NCI-H2196 (cell line): Measurements from ENCODE around the gene MOGAT1.
"Not testable (repeated sequence)": the region's sequence is repeated elsewhere in the genome, so short reads cannot be mapped to it uniquely, and the experiment has no call there.

ENCODE experiments used
- DNase-seq: peaks from one replicate; lab custom pipeline; 2025; ENCODE audit not compliant: unreplicated experiment; lab: John Stamatoyannopoulos, UW

MOGAT1 gene

DNA sequence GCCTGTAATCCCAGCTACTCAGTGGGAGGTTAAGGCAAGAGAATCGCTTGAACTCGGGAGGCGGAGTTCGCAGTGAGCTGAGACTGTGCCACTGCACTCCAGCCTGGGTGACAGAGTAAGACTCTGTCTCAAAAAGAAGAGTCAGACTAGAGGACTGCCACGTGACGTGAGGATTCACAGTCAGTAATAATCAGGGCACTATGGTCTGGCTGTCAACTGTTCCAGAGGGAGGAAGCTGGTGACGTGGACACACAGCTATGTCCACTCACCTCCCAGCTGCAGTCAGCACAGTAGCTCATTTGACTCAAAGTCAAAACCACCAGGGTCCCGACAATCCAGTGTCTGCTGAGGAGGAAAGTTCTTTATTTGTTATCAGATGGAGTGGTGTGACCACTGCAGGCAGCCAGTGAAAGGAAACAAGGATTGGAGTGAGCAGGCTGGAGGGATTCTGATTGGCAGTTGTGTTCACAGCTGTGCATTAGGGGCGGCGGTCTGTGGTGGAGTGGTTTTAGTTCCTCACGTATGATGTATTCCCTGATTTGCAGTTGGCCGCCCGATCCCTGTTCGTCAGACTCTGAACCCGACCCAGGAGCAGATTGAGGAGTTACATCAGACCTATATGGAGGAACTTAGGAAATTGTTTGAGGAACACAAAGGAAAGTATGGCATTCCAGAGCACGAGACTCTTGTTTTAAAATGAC lies 37.9 kb downstream of the MOGAT1 start:
- DNase-seq: no peak

DNA sequence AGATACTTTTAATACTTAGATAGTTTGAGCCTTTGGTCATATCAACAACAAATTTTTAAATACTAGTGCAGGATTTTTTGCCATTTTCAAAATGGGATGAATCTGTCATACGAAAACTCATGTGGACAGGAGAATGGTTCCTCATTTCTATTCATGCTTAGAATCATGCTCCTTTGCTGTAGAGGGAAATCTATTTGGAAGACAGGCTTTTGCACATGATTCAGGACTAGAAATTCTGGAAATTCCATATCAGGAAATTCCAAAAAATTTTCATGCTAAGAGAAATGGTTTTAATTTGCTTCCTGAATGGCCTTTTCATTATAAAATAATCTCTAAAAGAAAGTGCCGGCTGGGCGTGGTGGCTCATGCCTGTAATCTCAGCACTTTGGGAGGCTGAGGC lies 39.3 kb downstream of the MOGAT1 start:
- no peak for DNase-seq

DNA sequence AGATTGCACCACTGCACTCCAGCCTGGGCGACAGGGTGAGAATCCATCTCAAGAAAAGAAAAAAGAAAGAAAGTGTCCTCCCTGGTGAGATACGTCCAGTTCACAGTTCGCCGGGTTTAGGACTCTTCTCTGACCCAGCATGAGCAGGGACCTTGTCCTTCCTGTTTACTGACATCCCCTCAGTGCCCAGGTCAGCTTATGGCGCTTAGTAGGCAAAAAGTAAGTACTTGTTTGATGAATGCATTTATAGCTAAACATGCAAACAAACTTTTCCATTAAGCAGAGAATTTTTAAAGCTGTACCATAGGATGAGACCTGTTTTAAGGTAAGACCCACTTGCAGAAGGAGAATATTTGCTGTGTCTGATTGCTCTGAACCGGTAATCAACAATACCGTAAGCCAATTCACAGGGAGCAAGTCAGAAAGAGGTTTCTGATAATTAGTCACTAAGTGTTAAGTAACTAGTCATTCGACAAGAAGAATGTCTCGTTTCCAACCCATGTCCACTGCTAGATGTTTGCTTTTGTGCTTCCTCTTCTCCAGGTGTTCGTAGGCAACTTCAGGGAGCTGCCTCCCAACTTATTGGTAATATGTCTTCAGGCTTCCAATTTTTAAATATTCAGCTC lies 40.0 kb downstream of the MOGAT1 start:
- DNase-seq: no peak

DNA sequence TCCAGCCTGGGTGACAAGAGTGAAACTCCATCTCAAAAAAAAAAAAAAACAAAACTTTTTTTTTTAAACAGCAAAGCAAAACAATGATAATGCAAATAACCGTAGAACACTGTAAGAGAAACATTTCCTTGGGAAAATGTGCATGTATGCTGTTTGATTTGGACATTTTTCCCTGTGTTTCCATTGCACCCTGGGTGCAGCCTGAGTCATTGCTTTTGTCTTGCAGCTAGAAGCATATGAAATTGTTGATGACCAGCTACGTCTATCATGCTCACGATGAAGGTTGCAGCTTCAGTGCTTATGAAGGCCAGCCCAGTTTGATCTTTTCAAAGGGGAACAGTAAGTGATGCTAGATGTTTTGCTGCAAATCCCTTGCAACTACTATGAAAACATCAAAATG lies 41.5 kb downstream of the MOGAT1 start:
- DNase-seq: no peak

DNA sequence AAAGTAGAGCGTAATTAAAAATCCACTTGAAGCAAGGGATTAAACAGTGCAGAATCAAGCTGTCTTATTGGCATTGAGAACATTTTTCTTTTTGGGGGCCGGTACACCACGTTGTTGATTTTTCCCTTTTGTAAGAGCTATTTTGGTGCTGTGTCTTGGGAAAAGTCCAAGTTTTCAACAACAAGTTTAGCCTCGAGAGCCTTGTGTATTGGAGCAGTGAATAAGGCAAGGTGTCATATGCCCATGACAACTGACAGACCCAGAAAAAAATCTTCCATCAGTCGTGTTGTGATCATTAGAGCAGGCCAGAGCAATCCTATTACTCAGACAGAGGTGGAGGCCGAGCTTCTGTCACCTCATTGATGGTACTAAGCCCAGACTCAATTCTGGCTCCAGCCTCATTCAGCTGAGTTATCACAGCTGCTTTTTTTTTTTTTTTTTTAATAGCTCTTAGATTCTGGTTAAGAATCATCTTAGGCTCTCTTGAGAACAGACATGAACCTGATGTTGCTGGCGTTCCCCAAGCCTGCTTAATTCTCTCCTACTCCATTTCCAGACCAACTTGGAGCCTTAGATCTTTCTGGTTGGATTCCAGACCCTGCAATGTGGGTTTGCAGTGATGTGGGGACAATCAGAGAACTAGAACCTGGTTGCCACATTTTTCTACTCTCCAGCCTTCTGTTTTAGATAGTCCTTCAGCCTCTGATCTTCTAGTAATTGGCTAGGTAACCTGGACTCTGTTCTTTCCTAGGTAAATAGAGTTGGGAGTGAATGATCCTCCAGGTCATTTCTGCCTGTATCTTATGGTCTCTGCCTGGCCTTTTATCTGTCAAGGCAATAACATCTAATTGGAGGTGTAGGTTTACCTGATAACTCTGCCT lies 43.1 kb downstream of the MOGAT1 start:
- DNase-seq: no peak

DNA sequence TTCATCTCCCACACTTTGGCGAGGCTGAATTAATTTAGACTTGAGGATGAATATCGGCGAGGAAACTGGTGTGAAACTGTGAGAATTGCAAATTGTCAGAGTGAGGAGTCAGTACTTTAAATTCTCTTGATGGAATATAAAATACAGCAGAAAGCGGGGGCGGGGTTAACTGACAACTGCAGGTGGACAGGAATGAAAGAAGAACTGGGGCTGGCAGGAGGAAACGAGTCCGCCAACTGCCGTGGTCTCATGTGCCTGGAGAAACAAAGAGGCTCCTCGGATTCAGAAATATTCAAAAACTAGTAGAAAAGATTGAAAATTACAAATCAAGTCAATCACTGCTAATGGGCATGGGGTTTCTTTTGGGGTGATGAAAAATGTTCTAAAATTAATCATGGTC lies 44.3 kb downstream of the MOGAT1 start:
- no peak for DNase-seq

DNA sequence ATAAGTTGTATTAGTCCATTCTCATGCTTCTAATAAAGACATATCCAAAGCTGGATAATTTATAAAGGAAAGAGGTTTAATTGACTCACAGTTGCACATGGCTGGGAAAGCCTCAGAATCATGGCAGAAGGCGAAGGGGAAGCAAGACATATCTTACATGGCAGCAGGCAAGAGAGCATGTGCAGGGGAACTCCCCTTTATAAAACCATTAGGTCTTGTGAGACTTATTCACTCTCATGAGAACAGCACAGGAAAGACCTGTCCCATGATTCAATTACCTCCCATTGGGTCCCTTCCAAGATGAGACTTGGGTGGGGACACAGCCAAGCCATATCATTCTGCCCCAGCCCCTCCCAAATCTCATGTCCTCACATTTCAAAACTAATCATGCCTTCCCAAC lies 48.3 kb downstream of the MOGAT1 start:
- DNase-seq: not testable (repeated sequence)

DNA sequence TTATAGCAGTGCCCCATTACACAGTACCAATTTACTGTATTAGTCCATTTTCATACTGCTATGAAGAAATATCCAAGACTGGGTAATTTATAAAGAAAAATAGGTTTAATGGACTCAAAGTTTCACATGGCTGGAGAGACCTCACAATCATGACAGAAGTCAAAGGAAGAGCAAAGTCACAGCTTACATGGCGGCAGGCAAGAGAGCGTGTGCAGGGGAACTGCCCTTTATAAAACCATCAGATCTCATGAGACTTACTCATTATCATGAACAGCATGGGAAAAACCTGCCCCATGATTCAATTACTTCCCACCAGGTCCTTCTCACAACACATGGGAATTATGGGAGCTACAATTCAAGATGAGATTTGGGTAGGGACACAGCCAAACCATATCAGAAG lies 50.1 kb downstream of the MOGAT1 start:
- not testable (repeated sequence) for DNase-seq

DNA sequence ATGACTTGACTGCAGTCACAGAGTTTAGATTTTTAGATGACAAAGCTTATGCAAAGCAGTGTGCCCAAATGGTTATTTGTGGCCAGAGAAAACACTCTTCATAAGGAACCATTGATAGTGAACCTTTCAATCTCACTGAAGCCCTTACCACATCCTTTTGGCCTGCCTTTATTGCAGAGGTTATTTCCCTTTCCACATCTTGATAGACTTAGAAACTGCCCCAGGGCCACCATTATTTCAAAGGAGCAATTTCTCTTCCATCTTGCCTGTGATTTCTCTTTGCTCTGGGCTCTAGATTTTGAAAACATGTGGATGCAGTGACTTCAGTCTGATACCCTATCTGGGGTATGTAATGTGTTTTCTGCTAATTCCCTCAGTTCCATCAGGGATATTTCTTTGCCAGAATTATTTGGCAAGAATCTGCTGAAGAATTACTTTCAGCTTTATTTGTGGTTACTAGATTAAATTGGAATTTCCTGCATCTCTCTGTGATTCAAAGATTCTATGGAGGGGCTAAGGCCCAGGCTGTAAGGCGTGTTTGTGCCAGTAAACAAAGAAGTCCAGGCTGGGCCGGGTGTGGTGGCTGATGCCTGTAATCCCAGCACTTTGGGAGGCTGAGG lies 51.0 kb downstream of the MOGAT1 start:
- no peak for DNase-seq

DNA sequence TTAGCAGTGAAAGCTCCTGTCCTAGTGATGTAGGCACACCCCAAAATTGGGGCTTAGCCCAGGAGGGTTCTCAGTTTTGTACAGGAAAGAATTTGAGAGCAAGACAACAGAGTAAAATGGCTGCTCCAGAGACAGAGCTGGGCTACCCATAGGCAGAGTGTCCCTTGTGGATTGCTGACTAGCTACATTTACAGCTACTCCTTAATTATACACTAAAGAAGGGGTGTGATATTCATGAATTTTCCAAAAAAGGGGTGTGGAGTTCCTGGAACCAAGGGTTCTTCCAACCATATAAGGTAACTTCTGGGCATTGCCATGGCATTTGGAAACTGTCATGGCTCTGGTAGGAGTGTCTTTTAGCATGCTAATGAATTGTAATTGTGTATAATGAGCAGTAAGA lies 52.8 kb downstream of the MOGAT1 start:
- no peak for DNase-seq

DNA sequence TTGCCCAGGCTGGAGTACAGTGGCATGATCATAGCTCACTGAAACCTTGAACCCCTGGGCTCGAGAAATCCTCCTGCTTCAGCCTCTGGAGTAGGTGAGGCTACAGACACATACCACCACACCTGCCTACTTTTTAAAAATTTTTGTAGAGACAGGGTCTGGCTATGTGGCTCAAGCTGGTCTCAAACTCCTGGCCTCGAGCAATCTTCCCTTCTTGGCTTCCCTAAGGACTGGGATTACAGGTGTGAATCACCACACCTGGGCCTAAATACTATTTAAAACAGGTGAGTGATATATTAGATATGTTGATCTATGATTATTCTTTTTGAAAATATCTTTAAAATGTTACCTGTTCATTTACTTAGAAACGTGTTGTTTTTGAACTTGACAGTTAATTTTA lies 57.2 kb downstream of the MOGAT1 start:
- no peak for DNase-seq

DNA sequence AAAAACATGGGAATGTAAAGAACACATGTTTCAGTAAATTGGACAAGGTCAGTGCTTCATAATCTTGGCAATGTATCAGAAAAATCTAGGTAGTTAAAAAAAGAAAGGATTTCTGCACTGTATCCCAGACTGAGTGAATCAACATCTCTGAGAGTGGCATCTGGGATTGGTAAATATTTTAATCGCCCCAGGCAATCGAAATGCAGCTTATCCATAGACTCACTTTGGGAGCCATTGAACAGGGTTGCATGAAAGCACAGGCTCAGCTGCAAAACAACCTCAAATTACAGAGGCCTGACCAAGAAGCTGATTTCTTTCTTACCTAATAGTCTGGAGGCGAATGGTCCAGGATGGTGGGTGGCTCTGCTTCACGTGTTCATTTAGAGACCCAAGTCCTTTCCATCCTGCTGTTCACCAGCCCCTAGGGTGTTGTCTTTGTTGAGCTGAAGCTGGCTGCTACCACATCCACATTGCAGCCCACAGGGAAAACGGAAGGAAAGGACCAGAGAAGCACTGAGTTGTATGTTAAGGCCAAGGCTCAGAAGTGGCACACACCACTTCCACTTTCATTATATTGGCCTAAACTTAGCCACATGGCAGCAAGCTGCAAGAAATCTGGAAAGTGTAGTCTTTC lies 59.0 kb downstream of the MOGAT1 start:
- no peak for DNase-seq

DNA sequence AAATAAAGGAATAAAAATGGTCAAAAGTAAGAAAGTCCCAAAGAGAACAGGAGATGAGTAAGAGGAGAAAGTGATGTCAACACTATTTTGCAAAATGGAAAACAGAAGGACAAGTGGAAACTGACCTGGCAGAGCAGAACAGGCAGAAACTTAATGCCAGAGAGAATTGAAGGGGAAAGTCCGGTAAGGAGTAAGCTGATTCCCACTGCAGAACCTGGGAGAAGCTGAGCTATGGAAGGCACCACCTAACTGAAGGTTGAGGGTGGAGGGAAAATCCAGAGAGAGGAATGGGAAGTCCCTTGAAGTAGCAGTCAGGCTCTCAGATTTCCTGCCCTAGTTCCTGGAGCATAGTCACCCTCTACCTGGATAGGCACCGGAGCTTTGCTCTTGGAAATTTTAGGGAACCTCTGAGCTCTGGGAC lies 59.8 kb downstream of the MOGAT1 start:
- DNase-seq: no peak

DNA sequence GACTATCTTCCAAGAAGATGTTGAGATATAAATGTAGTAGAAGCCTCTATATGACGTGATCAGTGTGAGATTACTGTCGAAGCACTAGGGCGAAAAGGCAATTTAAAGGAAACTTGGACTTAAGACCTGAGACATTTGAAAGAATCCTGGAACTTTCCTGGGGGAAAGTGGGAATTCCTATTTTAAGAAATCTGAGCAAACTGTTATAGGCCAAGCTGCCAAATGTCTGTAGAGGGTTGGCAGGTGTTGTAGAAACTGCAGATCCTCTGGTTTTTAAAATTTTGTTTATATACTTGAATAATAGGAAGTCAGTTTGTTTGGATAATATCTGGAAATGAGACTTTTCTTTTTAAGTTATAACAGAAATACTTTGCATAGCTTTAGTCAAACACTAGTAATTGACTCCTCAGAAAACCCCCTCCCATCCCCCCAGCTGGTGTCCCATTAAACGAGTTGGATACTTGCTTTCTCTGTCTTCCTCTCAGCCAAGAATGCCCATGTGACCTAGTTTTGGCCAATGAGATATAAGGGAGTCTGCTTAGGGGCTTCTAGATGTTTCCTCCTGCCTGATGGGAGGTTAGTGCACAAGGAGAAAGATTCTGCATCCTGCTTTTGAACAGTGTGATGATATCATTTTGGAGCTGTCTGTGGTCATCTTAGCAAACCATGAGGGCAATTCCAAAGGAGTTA lies 61.2 kb downstream of the MOGAT1 start:
- no peak for DNase-seq

DNA sequence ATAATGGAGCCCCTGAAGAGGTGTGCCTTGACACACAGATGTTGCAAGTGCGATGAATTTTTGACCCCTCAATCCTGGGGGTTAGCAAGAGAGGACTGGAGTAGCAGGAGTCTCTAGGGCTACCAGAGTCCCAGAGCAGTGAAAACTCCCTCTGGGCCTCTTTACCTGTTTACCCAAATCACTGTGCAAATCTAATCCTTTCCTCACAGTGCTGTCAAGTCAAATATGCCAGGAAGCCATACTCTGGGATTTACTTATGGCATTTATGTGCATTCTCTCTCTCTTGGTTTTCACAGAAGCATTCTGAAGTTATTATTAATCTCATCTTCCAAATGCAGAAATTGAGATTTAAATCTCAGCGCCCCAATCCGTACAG lies 62.0 kb downstream of the MOGAT1 start:
- DNase-seq: no peak

DNA sequence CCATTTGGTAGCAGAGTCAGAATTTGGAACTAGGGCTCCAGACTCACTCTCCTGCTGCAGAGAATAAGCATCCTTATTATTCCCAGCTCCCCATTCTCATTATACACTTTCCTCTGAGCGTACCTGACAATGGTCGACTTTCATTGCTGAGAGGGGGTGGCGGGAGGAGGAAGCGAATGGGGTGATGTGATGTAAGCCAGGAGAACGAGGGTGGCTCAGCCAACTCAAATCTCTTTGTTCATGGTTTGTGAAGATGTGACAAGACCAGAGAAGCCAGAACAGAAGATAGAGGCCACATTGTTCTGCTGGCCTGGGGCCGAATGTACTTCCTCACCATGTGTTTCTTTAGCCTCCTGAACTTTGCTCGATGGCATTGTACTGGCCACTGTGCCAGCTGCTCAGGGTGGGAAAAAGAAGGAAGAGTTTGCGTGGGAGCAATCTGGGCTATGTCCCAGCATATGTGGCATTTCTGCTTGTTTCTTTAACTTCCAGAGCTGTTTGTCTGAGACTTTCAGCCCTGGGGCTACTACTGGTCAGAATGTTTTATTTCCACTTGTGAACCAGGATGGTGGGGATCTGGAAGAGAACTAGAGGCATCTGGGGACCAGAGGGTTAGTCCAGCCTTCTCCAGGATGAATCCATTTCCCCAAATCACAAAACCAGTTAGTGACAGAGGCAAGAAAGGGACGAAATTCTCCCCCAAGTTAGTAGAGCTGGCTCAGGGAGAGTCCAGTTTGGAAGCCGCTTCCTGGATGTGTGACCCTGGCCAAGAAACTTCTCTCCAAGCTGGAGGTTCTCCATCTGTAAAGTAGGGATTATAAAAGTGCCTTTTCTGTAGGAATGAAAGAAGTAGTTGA lies 62.6 kb downstream of the MOGAT1 start:
- no peak for DNase-seq

DNA sequence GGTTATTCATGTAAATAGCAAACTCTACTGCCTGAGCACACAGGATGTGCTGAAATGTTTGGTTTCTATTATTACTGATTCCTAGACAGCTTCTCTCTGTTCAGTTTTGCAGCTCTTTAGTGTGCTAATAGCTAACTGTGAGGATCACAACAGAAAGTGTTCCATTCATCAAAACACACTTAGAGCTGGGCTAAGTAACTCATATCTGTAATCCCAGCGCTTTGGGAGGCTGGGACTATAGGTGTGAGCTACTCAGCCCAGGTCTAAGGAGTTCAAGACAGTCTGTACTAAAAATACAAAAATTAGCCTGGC lies 63.2 kb downstream of the MOGAT1 start:
- no peak for DNase-seq

DNA sequence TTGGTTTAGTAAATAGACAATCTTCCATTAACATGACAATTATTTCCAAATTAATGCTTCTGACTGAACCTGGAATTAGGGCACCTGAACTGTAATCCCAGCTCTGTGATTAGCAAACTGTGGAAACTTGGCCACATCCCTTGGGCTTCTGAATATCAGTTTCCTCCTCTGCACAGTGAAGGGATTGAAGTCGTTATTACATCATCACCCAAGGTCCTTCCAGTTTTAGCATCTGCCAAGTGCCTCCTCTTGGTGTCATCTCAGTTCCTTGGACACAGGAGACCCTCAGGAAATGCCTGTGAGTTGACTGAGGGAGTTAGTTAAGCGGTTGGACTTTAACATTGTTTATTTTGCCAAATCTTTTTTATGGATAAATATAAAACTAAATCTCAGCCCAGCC lies 64.8 kb downstream of the MOGAT1 start:
- no peak for DNase-seq

DNA sequence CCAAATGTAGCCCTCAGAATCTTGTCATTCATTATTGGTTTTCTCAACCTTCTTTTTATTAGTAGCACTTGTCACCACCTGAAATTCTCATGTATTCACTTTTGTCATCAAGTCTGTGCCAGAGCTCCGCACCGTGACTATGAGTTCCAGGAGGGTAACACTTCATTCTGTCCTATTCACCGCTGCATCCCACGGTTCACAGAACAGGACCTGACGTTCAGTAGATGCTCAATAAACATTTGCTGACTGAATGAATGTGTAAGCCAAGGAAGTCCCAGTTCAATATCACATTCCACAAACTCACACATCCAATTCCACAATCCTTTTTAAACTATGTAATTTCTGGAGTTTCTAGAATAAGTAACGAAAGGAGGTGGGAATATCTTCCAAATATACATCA lies 65.5 kb downstream of the MOGAT1 start:
- DNase-seq: no peak

DNA sequence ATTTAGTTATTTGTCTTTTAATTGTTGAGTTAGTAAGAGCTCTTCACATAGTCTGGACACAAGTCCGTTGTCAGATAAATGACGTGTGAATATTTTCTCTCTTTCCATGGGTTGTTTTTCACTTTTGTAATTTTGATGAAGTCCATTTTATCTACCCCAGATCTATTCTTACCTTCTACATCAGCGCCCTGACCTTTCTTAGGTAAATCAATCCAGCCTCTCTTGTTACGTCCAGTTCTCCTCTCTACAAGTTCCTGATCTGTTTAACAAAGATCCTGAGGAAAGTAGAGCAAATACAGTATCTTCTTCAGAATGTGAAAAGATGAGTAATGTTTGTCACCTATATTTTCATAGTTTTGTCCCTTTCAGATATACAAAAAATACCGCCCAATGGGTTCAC lies 66.9 kb downstream of the MOGAT1 start:
- DNase-seq: no peak
